ENCODE results near the gene TMTC1. TPM values are rescaled to one million over a fixed set of nuclear protein-coding genes. Genes with fewer than 3 reads are reported as not detected.

Gene TMTC1
- total RNA-seq, 1 experiment from 2014 or later, result 6.1 TPM

DNA sequence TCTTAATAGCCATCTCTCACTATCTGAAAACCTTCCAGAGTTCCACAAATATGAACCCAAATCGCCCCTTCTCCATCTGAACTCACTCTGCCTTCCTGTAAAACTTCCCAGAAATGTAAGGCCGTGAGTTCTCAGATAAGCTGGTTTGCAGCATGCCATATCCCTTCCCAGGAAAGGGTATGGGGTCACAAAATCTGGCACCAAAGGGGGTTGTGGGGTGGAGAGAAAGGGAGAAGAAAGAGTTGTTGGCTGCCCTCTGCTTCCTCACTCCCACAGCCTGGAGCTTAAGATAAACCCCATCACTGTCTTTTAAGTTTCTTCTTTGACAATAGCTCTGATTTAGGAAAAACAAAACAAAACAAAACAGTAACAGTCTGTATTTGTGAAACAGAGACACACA is 10.7 kb downstream of the TMTC1 start:
- H3K27me3 ChIP-seq (replicated peaks; ENCODE audit: insufficient read depth, low read depth, low read length, poor library complexity), result peaks cover 5% of the 10 kb centered on the region
- ChIA-PET CTCF (no interaction called here), POLR2A (ENCODE audit: low non-redundant PET) (no interaction called here)
- H3K9me3 ChIP-seq (ENCODE audit: low read depth, low read length, poor library complexity, severe bottlenecking), result no peaks in the 10 kb centered on the region
- H3K4me1 ChIP-seq (ENCODE audit: insufficient read depth, low read length, poor library complexity, severe bottlenecking), result no peaks in the 10 kb centered on the region
- H3K27ac ChIP-seq (ENCODE audit: low read depth, low read length, poor library complexity, severe bottlenecking), result no peak overlapping the region
- TF ChIP-seq, protein P1, sequence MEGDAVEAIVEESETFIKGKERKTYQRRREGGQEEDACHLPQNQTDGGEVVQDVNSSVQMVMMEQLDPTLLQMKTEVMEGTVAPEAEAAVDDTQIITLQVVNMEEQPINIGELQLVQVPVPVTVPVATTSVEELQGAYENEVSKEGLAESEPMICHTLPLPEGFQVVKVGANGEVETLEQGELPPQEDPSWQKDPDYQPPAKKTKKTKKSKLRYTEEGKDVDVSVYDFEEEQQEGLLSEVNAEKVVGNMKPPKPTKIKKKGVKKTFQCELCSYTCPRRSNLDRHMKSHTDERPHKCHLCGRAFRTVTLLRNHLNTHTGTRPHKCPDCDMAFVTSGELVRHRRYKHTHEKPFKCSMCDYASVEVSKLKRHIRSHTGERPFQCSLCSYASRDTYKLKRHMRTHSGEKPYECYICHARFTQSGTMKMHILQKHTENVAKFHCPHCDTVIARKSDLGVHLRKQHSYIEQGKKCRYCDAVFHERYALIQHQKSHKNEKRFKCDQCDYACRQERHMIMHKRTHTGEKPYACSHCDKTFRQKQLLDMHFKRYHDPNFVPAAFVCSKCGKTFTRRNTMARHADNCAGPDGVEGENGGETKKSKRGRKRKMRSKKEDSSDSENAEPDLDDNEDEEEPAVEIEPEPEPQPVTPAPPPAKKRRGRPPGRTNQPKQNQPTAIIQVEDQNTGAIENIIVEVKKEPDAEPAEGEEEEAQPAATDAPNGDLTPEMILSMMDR (conservative IDR thresholded peaks at IDR 0.05; ENCODE audit: low read depth, low read length), result no peak
- TF ChIP-seq EZH2 (IDR thresholded peaks at IDR 0.05; ENCODE audit: borderline replicate concordance, low read depth, low read length, poor library complexity, severe bottlenecking), result no peak
- no peak for DNase-seq (ENCODE audit: low spot score)
- H3K36me3 ChIP-seq (ENCODE audit: insufficient read depth, low read length, poor library complexity, severe bottlenecking), result no peaks in the 10 kb centered on the region
- intact Hi-C loops (cut with micrococcal nuclease; ENCODE audit: unreplicated experiment), result no loop called here
- no TSS peak for BruUV-seq (replicated peaks)
- H3K4me3 ChIP-seq (ENCODE audit: low read depth, low read length, poor library complexity, severe bottlenecking), result no peak overlapping the region

DNA sequence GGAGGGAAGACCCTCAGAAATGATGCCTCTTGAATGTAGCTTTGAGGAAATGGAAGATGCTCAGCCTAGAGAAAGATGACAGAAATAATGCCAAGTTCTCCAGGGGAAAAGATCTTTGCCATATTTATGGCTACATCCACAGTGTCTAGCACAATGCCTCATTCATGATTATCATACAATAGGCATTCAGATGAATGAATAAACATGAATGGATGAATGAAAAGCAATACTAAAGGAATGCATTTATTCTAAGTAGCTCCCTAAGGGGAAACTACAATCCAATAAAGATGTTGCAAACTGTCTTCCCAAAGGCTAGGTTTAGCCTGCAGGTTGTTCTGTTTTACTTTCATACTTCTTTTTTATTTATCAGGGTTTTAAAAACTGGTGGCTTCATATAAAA is 12.0 kb downstream of the TMTC1 start:
- intact Hi-C loops (cut with micrococcal nuclease; ENCODE audit: unreplicated experiment), result no loop called here

DNA sequence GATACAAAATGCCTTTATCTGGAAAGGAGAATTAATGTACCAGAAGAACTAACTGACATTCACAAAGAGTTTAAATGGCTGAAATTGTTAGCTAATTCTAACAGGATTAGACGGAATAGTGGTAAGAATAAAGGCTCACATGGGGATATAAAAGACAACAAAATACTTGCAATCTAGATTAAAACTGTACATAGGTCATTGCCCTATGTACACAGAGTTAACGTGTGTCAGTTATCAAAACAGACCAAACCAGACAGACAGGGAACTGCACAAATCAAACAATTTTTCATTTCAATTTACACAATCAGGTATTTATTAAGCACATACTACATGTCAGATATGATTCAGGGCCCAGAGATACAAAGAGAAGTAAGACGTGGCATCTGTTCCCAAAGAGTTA is 12.6 kb downstream of the TMTC1 start:
- Histone ChIP-seq H3K4me3 (ENCODE audit: low read depth, low read length, poor library complexity, severe bottlenecking) (no peak overlapping the region), H3K27ac (ENCODE audit: low read depth, low read length, poor library complexity, severe bottlenecking) (no peak overlapping the region), H3K4me1 (ENCODE audit: insufficient read depth, low read length, poor library complexity, severe bottlenecking) (no peaks in the 10 kb centered on the region), H3K36me3 (ENCODE audit: insufficient read depth, low read length, poor library complexity, severe bottlenecking) (no peaks in the 10 kb centered on the region), H3K9me3 (ENCODE audit: low read depth, low read length, poor library complexity, severe bottlenecking) (no peaks in the 10 kb centered on the region), H3K27me3 (replicated peaks; ENCODE audit: insufficient read depth, low read depth, low read length, poor library complexity) (no peaks in the 10 kb centered on the region)
- POLR2A ChIA-PET (ENCODE audit: low non-redundant PET), result no interaction called here
- BruUV-seq (replicated peaks), result no TSS peak
- no peak for DNase-seq (ENCODE audit: low spot score)
- CTCF ChIA-PET, result no interaction called here
- intact Hi-C loops (cut with micrococcal nuclease; ENCODE audit: unreplicated experiment), result no loop called here
- TF ChIP-seq EZH2 (IDR thresholded peaks at IDR 0.05; ENCODE audit: borderline replicate concordance, low read depth, low read length, poor library complexity, severe bottlenecking), result no peak
- TF ChIP-seq, protein P1 (conservative IDR thresholded peaks at IDR 0.05; ENCODE audit: low read depth, low read length), result no peak

More for the DNA sequence above, 12.0 kb downstream of the TMTC1 start:
- H3K9me3 ChIP-seq (ENCODE audit: low read depth, low read length, poor library complexity, severe bottlenecking), result no peaks in the 10 kb centered on the region
- H3K36me3 ChIP-seq (ENCODE audit: insufficient read depth, low read length, poor library complexity, severe bottlenecking), result no peaks in the 10 kb centered on the region
- H3K4me3 ChIP-seq (ENCODE audit: low read depth, low read length, poor library complexity, severe bottlenecking), result no peak overlapping the region
- POLR2A ChIA-PET (ENCODE audit: low non-redundant PET), result no interaction called here
- BruUV-seq (replicated peaks), result no TSS peak
- no peak overlapping the region for H3K27ac ChIP-seq (ENCODE audit: low read depth, low read length, poor library complexity, severe bottlenecking)
- TF ChIP-seq, protein P1 (conservative IDR thresholded peaks at IDR 0.05; ENCODE audit: low read depth, low read length), result no peak
- no peak for TF ChIP-seq EZH2 (IDR thresholded peaks at IDR 0.05; ENCODE audit: borderline replicate concordance, low read depth, low read length, poor library complexity, severe bottlenecking)
- CTCF ChIA-PET, result no interaction called here
- DNase-seq (ENCODE audit: low spot score), result no peak
- H3K4me1 ChIP-seq (ENCODE audit: insufficient read depth, low read length, poor library complexity, severe bottlenecking), result no peaks in the 10 kb centered on the region
- H3K27me3 ChIP-seq (replicated peaks; ENCODE audit: insufficient read depth, low read depth, low read length, poor library complexity), result no peaks in the 10 kb centered on the region
